Measurements from ENCODE around the gene CNPY3. TPM values are rescaled to one million over a fixed set of nuclear protein-coding genes. Genes with fewer than 3 reads are reported as not detected.
A peak's percentile ranks its signal among the peaks of the same experiment; 100 is the strongest.

Gene CNPY3
- total and polyA plus RNA-seq, 2 of the 13 experiments (the other 11 are each of a cell fraction or from before 2014, with no cell fraction given): 42.3 to 60.2 TPM

GRCh38 chr6:42901538-42901957 is 27.7 kb upstream of the CNPY3 start (continued):
- TF ChIP-seq MBD4 (IDR thresholded peaks at IDR 0.05; ENCODE audit: borderline replicate concordance, low read length): peak; percentile 44; the same call in 1 of the 2 replicates
- peak; percentile 49; the same call in 1 of the 2 replicates for TF ChIP-seq FOSL2 (CRISPR knock-in tag; IDR thresholded peaks at IDR 0.05)
- TF ChIP-seq RAD21 (CRISPR knock-in tag; IDR thresholded peaks at IDR 0.05): peak; percentile 96
- TF ChIP-seq, protein P1, sequence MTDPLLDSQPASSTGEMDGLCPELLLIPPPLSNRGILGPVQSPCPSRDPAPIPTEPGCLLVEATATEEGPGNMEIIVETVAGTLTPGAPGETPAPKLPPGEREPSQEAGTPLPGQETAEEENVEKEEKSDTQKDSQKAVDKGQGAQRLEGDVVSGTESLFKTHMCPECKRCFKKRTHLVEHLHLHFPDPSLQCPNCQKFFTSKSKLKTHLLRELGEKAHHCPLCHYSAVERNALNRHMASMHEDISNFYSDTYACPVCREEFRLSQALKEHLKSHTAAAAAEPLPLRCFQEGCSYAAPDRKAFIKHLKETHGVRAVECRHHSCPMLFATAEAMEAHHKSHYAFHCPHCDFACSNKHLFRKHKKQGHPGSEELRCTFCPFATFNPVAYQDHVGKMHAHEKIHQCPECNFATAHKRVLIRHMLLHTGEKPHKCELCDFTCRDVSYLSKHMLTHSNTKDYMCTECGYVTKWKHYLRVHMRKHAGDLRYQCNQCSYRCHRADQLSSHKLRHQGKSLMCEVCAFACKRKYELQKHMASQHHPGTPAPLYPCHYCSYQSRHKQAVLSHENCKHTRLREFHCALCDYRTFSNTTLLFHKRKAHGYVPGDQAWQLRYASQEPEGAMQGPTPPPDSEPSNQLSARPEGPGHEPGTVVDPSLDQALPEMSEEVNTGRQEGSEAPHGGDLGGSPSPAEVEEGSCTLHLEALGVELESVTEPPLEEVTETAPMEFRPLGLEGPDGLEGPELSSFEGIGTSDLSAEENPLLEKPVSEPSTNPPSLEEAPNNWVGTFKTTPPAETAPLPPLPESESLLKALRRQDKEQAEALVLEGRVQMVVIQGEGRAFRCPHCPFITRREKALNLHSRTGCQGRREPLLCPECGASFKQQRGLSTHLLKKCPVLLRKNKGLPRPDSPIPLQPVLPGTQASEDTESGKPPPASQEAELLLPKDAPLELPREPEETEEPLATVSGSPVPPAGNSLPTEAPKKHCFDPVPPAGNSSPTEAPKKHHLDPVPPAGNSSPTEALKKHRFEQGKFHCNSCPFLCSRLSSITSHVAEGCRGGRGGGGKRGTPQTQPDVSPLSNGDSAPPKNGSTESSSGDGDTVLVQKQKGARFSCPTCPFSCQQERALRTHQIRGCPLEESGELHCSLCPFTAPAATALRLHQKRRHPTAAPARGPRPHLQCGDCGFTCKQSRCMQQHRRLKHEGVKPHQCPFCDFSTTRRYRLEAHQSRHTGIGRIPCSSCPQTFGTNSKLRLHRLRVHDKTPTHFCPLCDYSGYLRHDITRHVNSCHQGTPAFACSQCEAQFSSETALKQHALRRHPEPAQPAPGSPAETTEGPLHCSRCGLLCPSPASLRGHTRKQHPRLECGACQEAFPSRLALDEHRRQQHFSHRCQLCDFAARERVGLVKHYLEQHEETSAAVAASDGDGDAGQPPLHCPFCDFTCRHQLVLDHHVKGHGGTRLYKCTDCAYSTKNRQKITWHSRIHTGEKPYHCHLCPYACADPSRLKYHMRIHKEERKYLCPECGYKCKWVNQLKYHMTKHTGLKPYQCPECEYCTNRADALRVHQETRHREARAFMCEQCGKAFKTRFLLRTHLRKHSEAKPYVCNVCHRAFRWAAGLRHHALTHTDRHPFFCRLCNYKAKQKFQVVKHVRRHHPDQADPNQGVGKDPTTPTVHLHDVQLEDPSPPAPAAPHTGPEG (CRISPR knock-in tag; IDR thresholded peaks at IDR 0.05): no peak
- TF ChIP-seq, protein P2, sequence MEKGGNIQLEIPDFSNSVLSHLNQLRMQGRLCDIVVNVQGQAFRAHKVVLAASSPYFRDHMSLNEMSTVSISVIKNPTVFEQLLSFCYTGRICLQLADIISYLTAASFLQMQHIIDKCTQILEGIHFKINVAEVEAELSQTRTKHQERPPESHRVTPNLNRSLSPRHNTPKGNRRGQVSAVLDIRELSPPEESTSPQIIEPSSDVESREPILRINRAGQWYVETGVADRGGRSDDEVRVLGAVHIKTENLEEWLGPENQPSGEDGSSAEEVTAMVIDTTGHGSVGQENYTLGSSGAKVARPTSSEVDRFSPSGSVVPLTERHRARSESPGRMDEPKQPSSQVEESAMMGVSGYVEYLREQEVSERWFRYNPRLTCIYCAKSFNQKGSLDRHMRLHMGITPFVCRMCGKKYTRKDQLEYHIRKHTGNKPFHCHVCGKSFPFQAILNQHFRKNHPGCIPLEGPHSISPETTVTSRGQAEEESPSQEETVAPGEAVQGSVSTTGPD (CRISPR knock-in tag; IDR thresholded peaks at IDR 0.05): 0 out of 2 replicates have a peak, but pooled peaks have one; percentile 52
- TF ChIP-seq AKNA (CRISPR knock-in tag; IDR thresholded peaks at IDR 0.05; ENCODE audit: borderline replicate concordance): no peak
- peak; percentile 85; the same call in 1 of the 2 replicates for TF ChIP-seq FOXK1 (CRISPR knock-in tag; IDR thresholded peaks at IDR 0.05; ENCODE audit: borderline replicate concordance, low read depth)
- no peak for TF ChIP-seq ZNF7 (CRISPR knock-in tag; IDR thresholded peaks at IDR 0.05)
- TF ChIP-seq XRCC5 (optimal IDR thresholded peaks at IDR 0.05; ENCODE audit: low read length): peak; percentile 27
- TF ChIP-seq MEIS1 (CRISPR knock-in tag; IDR thresholded peaks at IDR 0.05; ENCODE audit: borderline replicate concordance): no peak
- TF ChIP-seq, protein P3, sequence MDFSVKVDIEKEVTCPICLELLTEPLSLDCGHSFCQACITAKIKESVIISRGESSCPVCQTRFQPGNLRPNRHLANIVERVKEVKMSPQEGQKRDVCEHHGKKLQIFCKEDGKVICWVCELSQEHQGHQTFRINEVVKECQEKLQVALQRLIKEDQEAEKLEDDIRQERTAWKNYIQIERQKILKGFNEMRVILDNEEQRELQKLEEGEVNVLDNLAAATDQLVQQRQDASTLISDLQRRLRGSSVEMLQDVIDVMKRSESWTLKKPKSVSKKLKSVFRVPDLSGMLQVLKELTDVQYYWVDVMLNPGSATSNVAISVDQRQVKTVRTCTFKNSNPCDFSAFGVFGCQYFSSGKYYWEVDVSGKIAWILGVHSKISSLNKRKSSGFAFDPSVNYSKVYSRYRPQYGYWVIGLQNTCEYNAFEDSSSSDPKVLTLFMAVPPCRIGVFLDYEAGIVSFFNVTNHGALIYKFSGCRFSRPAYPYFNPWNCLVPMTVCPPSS (IDR thresholded peaks at IDR 0.05): no peak
- TF ChIP-seq POLR2AphosphoS2 (IDR thresholded peaks at IDR 0.05; ENCODE audit: low read depth, low read length): no peak
- TF ChIP-seq HOXA3 (CRISPR knock-in tag; IDR thresholded peaks at IDR 0.05): 0 out of 2 replicates have a peak, but pooled peaks have one; percentile 33
- peak; percentile 79 for TF ChIP-seq ZNF501 (CRISPR knock-in tag; IDR thresholded peaks at IDR 0.05)
